Kidney epithelial cell (primary cell): Measurements from ENCODE around the gene PPP6R1. TPM values are rescaled to one million over a fixed set of nuclear protein-coding genes. Genes with fewer than 3 reads are reported as not detected.
"Not testable (repeated sequence)": the region's sequence is repeated elsewhere in the genome, so short reads cannot be mapped to it uniquely, and the experiment has no call there.

Experiments
- DNase-seq: peaks from one replicate; pipeline ENCODE4 v3.0.0-alpha.2; 2010; ENCODE audit warnings: low read depth
- H3K27me3 ChIP-seq: 2 replicates; pipeline ENCODE4 v1.6.0; 2011; ENCODE audit warnings: low read length; ENCODE audit not compliant: control insufficient read depth, insufficient read depth
- H3K36me3 ChIP-seq: 2 replicates; pipeline ENCODE4 v1.5.1; 2011; ENCODE audit warnings: low read length; ENCODE audit not compliant: control insufficient read depth, insufficient read depth
- H3K4me3 ChIP-seq: 2 replicates; pipeline ENCODE4 v1.5.1; 2011; ENCODE audit warnings: low read depth, mild to moderate bottlenecking, control low read depth, low read length
- total RNA-seq: library from RNA; depleted of rRNA; stranded (reverse); fragments of >200 nt; gene quantifications from 2 replicates; pipeline ENCODE4 v1.2.3, GENCODE V29; 2015
- TF ChIP-seq, protein P1 (sequence below): IDR thresholded peaks from 2 replicates; pipeline ENCODE4 v1.5.1; 2011; ENCODE audit warnings: mild to moderate bottlenecking, moderate library complexity, low read length, control low read depth, inconsistent platforms; ENCODE audit not compliant: insufficient read depth, poor library complexity, severe bottlenecking

Gene PPP6R1
- total RNA-seq, 1 donor from 2014 or later: 41.5 TPM

DNA sequence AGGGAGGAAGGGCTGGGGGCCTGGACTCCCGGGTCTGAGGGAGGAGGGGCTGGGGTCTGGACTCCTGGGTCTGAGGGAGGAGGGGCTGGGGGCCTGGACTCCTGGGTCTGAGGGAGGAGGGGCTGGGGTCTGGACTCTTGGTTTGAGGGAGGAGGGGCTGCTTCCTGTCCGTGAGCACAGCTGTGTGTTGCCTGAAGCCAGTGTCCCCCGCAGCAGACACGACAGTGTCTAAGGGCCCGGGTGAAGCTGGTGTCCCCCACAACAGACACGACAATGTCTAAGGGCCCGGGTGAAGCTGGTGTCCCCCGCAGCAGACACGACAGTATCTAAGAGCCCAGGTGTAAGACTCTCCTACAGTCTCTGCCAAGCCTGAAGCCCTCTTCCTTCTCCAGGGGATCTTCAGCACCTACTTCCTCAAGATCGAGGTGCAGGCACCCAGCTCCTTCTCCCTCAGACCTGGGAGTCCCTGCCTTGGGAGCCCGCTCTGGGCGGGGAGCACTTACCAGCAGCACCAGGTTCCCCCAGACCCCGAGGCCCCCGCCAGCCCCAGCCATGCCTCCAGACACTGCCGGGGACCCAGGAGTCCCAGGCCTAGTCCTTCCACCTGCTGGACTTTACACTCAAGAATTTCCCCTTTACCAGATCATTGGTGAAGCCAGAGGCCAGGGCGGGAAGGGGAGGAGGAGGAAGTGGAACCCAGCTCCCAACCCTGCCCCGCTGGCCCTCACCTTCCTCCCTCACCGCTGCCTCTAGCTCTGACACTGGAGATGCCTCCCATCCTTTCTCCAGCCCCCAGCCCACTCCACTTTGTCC is 49.7 kb downstream of the PPP6R1 start, which contains the start of gene PTPRH:
PTPRH (minus strand) TSS at position 622 of the 813 bp plus-strand sequence; CDS start at position 554, 68 bp downstream.
- Histone ChIP-seq H3K36me3 (no peaks in the 10 kb centered on the region), H3K4me3 (no peak within 1 kb of the TSS), H3K27me3 (no peaks in the 10 kb centered on the region)
- DNase-seq: no peak
- TF ChIP-seq, protein P1, sequence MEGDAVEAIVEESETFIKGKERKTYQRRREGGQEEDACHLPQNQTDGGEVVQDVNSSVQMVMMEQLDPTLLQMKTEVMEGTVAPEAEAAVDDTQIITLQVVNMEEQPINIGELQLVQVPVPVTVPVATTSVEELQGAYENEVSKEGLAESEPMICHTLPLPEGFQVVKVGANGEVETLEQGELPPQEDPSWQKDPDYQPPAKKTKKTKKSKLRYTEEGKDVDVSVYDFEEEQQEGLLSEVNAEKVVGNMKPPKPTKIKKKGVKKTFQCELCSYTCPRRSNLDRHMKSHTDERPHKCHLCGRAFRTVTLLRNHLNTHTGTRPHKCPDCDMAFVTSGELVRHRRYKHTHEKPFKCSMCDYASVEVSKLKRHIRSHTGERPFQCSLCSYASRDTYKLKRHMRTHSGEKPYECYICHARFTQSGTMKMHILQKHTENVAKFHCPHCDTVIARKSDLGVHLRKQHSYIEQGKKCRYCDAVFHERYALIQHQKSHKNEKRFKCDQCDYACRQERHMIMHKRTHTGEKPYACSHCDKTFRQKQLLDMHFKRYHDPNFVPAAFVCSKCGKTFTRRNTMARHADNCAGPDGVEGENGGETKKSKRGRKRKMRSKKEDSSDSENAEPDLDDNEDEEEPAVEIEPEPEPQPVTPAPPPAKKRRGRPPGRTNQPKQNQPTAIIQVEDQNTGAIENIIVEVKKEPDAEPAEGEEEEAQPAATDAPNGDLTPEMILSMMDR: no peak

DNA sequence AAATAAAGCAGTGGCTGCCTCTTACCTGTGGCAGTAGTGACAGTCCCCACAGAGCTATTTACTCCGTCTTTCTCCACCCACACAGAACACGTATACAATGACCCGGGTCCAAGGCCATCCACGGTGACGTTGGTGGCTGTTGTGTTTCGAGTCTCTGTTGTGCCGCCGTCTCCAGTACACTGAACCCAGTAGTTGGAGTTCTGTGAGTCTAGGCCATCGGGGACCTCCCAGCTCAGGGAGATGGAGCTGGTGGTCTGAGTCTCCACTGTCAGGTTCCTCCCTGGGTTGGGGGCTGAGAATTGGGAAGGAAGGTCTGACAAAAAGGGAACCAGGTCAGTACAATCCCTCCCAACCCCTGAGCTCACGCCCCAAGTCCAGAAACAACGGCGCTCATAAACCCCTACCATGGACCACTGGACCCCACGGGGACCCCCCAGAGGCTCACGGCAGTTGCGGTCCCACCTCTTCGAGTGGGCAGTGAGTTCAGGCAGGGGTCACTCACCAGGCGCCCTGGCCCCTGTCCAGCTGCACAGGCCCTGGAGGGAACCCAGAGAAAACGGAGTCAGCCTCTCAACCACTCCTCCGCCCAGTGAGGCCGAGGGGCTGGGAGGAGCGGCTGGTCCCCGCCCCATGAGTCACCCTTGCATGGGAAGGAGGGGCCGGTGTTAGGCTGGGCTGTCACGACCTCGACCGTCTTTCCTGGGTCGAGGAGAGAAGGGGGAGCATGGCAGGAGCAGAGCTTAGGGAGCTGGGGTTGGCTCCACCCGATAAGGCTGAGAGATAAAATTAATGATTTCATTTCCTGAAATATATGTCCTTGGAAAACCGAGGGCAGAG is 51.9 kb downstream of the PPP6R1 start:
- Histone ChIP-seq H3K27me3 (no peaks in the 10 kb centered on the region), H3K36me3 (no peaks in the 10 kb centered on the region), H3K4me3 (no peak overlapping the region)
- TF ChIP-seq, protein P1: no peak
- peak; percentile 56 for DNase-seq

DNA sequence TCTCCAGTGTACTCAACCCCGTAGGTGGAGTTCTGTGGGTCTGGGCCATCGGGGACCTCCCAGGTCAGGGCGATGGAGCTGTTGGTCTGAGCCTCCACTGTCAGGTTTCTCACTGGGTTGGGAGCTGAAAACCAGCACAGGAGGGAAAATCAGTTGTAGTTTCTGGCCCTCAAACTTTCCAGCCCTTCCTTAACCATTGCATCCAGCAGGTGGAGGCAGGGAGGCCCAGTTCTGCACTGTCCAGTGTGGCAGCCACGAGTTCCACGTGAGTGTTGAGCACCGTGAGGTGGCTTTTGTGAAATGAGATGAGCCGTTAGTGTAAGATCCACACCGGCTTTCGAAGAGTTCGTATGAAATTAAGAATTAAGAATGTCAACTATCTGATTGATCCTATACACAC is 56.6 kb downstream of the PPP6R1 start:
- not testable (repeated sequence) for H3K4me3 ChIP-seq, H3K27me3 ChIP-seq, H3K36me3 ChIP-seq, DNase-seq

DNA sequence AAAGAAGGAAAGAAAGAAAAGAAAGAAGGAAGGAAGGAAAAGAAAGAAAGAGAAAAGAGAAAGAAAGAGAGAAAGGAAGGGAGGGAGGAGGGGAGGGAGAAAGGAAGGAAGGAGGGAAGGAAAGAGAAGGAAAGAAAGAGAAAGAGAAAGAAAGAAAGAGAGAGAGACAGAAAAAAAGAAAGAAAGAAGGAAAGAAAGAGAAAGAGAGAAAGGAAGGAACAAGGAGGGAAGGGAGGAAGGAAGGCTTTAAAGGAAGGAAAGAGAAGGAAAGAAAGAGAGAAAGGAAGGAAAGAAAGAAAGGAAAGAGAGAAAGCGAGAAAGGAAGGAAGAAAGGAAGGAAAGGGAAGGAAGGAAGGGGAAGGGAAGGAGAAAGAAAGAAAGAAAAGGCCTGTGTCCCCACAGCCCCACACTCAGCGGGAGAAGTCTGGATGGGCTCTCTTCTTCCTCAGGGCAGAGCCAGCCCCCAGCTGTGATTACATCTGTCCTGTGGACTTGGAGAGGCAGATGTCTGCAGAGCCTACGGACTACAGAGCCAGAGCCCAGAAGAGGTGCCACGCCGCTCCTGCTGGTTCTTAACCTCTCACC is 59.1 kb downstream of the PPP6R1 start:
- DNase-seq: no peak
- H3K4me3 ChIP-seq: no peak overlapping the region

DNA sequence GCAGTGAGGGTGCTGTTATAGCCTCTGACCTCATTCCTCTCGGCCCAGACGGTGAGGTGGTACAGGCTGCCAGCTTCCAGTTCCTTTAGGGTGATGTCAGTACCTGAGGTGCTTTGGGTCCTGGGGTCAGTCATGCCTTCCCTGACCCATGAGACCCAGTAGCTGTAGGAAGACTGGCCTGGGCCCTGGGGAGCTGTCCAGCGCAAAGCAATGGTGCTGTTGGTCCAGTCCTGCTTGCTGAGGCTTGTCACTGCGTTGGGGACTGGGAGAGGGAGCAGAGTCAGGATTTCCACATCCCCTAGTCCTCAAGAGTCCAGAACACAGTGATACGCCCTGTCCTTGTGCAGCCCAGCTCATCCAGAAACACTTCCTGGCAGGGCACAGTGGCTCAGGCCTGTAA is 60.2 kb downstream of the PPP6R1 start:
- Histone ChIP-seq H3K36me3 (no peaks in the 10 kb centered on the region), H3K27me3 (no peaks in the 10 kb centered on the region), H3K4me3 (no peak overlapping the region)
- TF ChIP-seq, protein P1: no peak
- no peak for DNase-seq

More for the DNA sequence above, 59.1 kb downstream of the PPP6R1 start:
- TF ChIP-seq, protein P1: no peak
- Histone ChIP-seq H3K27me3 (no peaks in the 10 kb centered on the region), H3K36me3 (no peaks in the 10 kb centered on the region)

DNA sequence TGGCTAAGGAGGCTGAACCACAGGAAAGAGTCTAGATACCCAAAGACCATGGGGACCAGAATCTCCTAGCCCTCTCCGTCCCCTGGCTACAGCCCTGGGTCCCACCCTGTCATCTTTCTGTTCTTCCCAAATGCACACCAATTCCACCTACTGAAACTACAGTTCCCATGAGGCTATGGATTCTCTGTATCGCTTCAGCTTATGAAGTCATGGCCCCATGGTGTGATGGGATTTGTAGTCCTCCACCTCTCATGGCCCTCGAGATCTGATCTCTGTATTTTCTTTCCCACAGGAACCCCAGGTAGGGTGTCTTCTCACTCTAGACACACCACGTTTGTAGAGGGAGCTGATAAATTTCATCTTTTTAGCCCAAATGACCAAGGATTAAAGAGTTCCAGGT is 61.3 kb downstream of the PPP6R1 start:
- Histone ChIP-seq H3K36me3 (no peaks in the 10 kb centered on the region), H3K27me3 (no peaks in the 10 kb centered on the region), H3K4me3 (no peak overlapping the region)
- DNase-seq: no peak
- TF ChIP-seq, protein P1: no peak
